HepG2 (cell line): ENCODE data around the gene SLC19A1. TPM values are rescaled to one million over a fixed set of nuclear protein-coding genes. Genes with fewer than 3 reads are reported as not detected.

Experiments
- ATAC-seq: fragments of 200-7000 bp; cut with Tn5 transposase; 3 replicates; pipeline ENCODE4 v1.9.1; 2020; ENCODE audit warnings: mild to moderate bottlenecking, moderate library complexity
- BruUV-seq: library from RNA; stranded (reverse); fragments of 400-500 nt; replicated peaks from 2 replicates; lab custom pipeline; 2021; lab: Mats Ljungman, UMichigan
- CTCF ChIA-PET: fragments of 300-600 bp; formaldehyde crosslinking; extraction: SDS; loops from one replicate; lab custom pipeline; 2021; ENCODE audit warnings: low total read pairs, inconsistent platforms, low intra/inter-chr PET ratio; lab: Yijun Ruan, JAX
- POLR2A ChIA-PET: fragments of 350-600 bp; sonication (Branson Sonifier 250); formaldehyde crosslinking; loops from one replicate; lab custom pipeline; 2020; ENCODE audit warnings: antibody characterized with exemption, inconsistent platforms; lab: Yijun Ruan, JAX
- DNase-seq: peaks from one replicate; pipeline ENCODE4 v3.0.0-alpha.2; 2015; ENCODE audit warnings: low spot score
- FAIRE-seq: peaks from 3 replicates; lab custom pipeline; 2011; peaks lifted over from hg19 to GRCh38; lab: Jason Lieb, UNC
- H2AFZ ChIP-seq: one replicate; pipeline ENCODE4 v1.6.1; 2011; ENCODE audit warnings: low read length, inconsistent platforms
- H3K27ac ChIP-seq: fragments of 300-600 bp; 3 replicates; pipeline ENCODE4 v1.8.0; 2011; ENCODE audit warnings: mixed run types, mild to moderate bottlenecking, mixed read lengths, low read length, inconsistent platforms; ENCODE audit not compliant: insufficient read depth; ENCODE audit errors: extremely low read length
- H3K27me3 ChIP-seq, 2 experiments: fragments of 200-600 bp in 1 of 2; 2 replicates in 1 of 2; 3 replicates in 1 of 2; pipeline versions ENCODE4 v1.6.0 to v1.8.0; 2011; ENCODE audit warnings: low read length in 2 of 2, mild to moderate bottlenecking in 2 of 2, moderate library complexity in 2 of 2, inconsistent platforms in 1 of 2; ENCODE audit not compliant: insufficient read depth in 2 of 2, control insufficient read depth in 1 of 2
- H3K36me3 ChIP-seq, 2 experiments: fragments of 200-600 bp in 1 of 2; replicated peaks in 1 of 2; 2 replicates in 1 of 2; 3 replicates in 1 of 2; pipeline versions ENCODE4 v1.5.1 to v1.8.0; 2011; ENCODE audit warnings: low read length in 2 of 2, inconsistent platforms in 1 of 2; ENCODE audit not compliant: insufficient read depth in 2 of 2, control insufficient read depth in 1 of 2
- H3K4me1 ChIP-seq: 2 replicates; pipeline ENCODE4 v1.5.1; 2012; ENCODE audit warnings: low read length, inconsistent platforms; ENCODE audit not compliant: insufficient read depth
- H3K4me2 ChIP-seq: 2 replicates; pipeline ENCODE4 v1.6.0; 2011; ENCODE audit warnings: low read depth, low read length, inconsistent platforms
- H3K4me3 ChIP-seq, 3 experiments: fragments of 200-600 bp in 1 of 3; sonication (generic), shearing (Covaris generic) in 1 of 3; replicated peaks in 1 of 3; 2 replicates each; pipeline ENCODE4 v1.5.1; 2011 to 2016; ENCODE audit warnings: low read length in 3 of 3, inconsistent platforms in 2 of 3, low read depth in 2 of 3, mild to moderate bottlenecking in 2 of 3, control low read depth in 1 of 3, mixed read lengths in 1 of 3; ENCODE audit not compliant: insufficient read depth in 1 of 3
- H3K79me2 ChIP-seq: one replicate; pipeline ENCODE4 v1.6.1; 2011; ENCODE audit warnings: low read length, inconsistent platforms; ENCODE audit not compliant: insufficient read depth
- H3K9ac ChIP-seq: 2 replicates; pipeline ENCODE4 v1.6.0; 2011; ENCODE audit warnings: mild to moderate bottlenecking, low read depth, low read length, inconsistent platforms; ENCODE audit not compliant: insufficient read depth
- H3K9me3 ChIP-seq: 2 replicates; pipeline ENCODE4 v1.5.1; 2012; ENCODE audit warnings: mild to moderate bottlenecking, low read length
- H4K20me1 ChIP-seq: 2 replicates; pipeline ENCODE4 v1.6.0; 2011; ENCODE audit warnings: inconsistent platforms, mild to moderate bottlenecking, low read length, moderate library complexity; ENCODE audit not compliant: insufficient read depth
- AGO2 ChIP-seq: fragments of 200-400 bp; formaldehyde crosslinking; optimal IDR thresholded peaks from 2 replicates; pipeline ENCODE3; 2017; ENCODE audit warnings: mild to moderate bottlenecking, low read depth, low read length, moderate library complexity
- RXRA ChIP-seq: sonication (generic); formaldehyde crosslinking; IDR thresholded peaks from 2 replicates; pipeline ENCODE4 v1.5.1; 2020; ENCODE audit warnings: missing genetic modification reagents
- TOPORS ChIP-seq: sonication (generic); formaldehyde crosslinking; IDR thresholded peaks from 2 replicates; pipeline ENCODE4 v1.8.0; 2023; ENCODE audit warnings: mild to moderate bottlenecking, missing genetic modification reagents
- U2AF2 ChIP-seq: fragments of 200-400 bp; formaldehyde crosslinking; IDR thresholded peaks from 2 replicates; pipeline ENCODE4 v1.6.1; 2017; ENCODE audit warnings: low read depth, mild to moderate bottlenecking, low read length
- ZNF607 ChIP-seq: sonication (generic); formaldehyde crosslinking; IDR thresholded peaks from 2 replicates; pipeline ENCODE4 v1.5.1; 2020; ENCODE audit warnings: missing genetic modification reagents, mild to moderate bottlenecking, borderline replicate concordance
- ZNF646 ChIP-seq: sonication (generic); formaldehyde crosslinking; IDR thresholded peaks from 2 replicates; pipeline ENCODE4 v1.9.0; 2021; ENCODE audit warnings: mild to moderate bottlenecking, missing genetic modification reagents
- ZSCAN25 ChIP-seq: sonication (generic); formaldehyde crosslinking; IDR thresholded peaks from 2 replicates; pipeline ENCODE4 v1.8.0; 2022; ENCODE audit warnings: mild to moderate bottlenecking, missing genetic modification reagents
- WGBS: methylation state at CpG from one replicate; pipeline ENCODE4 v1.1.6; 2017; ENCODE audit warnings: low lambda C conversion rate; 5-methylcytosine and 5-hydroxymethylcytosine counted together
- in situ Hi-C: cut with HindIII; loops from 2 replicates; pipeline ENCODE4 v1.10.0; 2017; ENCODE audit warnings: low pct_unique_long_range_greater_than_20kb; ENCODE audit not compliant: extremely low pct_ligation_motif_present
- intact Hi-C: fragments of 100-400 bp; cut with micrococcal nuclease; formaldehyde crosslinking; loops from one replicate; pipeline ENCODE4 v1.10.0; 2022; ENCODE audit not compliant: unreplicated experiment
- polyA plus RNA-seq, 8 experiments: library from polyadenylated mRNA; depleted of rRNA in 3 of 8; stranded (reverse) in 7 of 8; unstranded in 1 of 8; fragments of >200 nt; fragmentation: Illumina TruSeq in 4 of 8; extraction: Trizol in 4 of 8; gene quantifications; 2 replicates each; pipeline versions ENCODE4 v1.2.1 to v1.2.3, GENCODE V29; 2011 to 2016; ENCODE audit warnings: low read depth in 4 of 8, missing spikeins in 1 of 8, mixed read lengths in 1 of 8; ENCODE audit not compliant: insufficient read depth in 1 of 8
- total RNA-seq, 5 experiments: library from RNA; depleted of rRNA; stranded (reverse); fragments of >200 nt; fragmentation: Illumina TruSeq; extraction: Trizol; gene quantifications; 2 replicates each; pipeline ENCODE4 v1.2.3, GENCODE V29; 2016; ENCODE audit warnings: low read depth in 1 of 5
- TF ChIP-seq, protein P1 (sequence below): sonication (generic); formaldehyde crosslinking; IDR thresholded peaks from 2 replicates; pipeline ENCODE4; 2020; ENCODE audit warnings: missing genetic modification reagents, mild to moderate bottlenecking, borderline replicate concordance
- TF ChIP-seq, protein P2 (sequence below): sonication (generic); formaldehyde crosslinking; IDR thresholded peaks from 2 replicates; pipeline ENCODE4 v1.5.0; 2020; ENCODE audit warnings: missing genetic modification reagents

SLC19A1 gene
- total and polyA plus RNA-seq, 2 of the 13 experiments (the other 11 are each of a cell fraction or from before 2014, with no cell fraction given), result 21.8 to 23.0 TPM

DNA sequence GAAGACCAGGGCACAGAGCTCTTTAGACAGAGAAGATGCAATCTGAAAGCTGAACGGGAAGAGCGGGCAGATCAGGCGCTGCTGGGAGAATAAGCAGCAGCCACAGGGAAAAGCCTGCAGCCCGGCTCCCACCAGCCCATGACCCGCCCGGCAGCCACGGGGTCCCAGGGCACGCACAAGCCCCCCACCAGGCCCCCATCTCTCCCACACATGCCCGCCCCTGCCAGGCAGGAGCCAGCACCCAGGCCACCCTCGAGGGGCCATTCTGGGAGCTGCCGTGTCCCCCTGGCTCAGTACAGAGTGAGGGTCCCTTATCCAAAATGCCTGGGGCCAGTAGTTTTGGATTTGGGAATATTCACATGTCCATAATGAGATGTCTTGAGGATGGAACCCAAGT is 16.3 kb downstream of the SLC19A1 start:
- H4K20me1 ChIP-seq, result no peaks in the 10 kb centered on the region
- DNase-seq (no peak), ATAC-seq (no peak), FAIRE-seq (no peak)
- H3K9ac ChIP-seq, result peak overlapping the region; percentile 60
- peaks cover 4% of the 10 kb centered on the region for H3K79me2 ChIP-seq
- H3K27me3 ChIP-seq, result no peaks in the 10 kb centered on the region
- peaks cover 12 to 36% of the 10 kb centered on the region in 2 experiments for H3K36me3 ChIP-seq
- H3K27ac ChIP-seq, result peak overlapping the region; percentile 86
- peaks cover 9% of the 10 kb centered on the region for H3K9me3 ChIP-seq
- peak overlapping the region; percentile 49 for H3K4me2 ChIP-seq
- WGBS, result 93% methylated on average over 11 of the region's 11 CpGs
- H3K4me1 ChIP-seq, result peaks cover 54% of the 10 kb centered on the region
- POLR2A ChIA-PET, result interaction anchor here (0.8 to 2.7 kb wide), 15 partner anchors 8 to 586 kb away, joined by 3 to 65 read pairs (median 4); partner anchors contain the start of genes POFUT2 and SLX9
- H3K4me3 ChIP-seq, result no peak overlapping the region
- CTCF ChIA-PET, result no interaction called here
- H2AFZ ChIP-seq, result no peak overlapping the region
- no TSS peak for BruUV-seq
- in situ Hi-C loops (no loop called here), intact Hi-C loops (no loop called here)
- peak; percentile 47 for TF ChIP-seq AGO2
- TF ChIP-seq, protein P1, sequence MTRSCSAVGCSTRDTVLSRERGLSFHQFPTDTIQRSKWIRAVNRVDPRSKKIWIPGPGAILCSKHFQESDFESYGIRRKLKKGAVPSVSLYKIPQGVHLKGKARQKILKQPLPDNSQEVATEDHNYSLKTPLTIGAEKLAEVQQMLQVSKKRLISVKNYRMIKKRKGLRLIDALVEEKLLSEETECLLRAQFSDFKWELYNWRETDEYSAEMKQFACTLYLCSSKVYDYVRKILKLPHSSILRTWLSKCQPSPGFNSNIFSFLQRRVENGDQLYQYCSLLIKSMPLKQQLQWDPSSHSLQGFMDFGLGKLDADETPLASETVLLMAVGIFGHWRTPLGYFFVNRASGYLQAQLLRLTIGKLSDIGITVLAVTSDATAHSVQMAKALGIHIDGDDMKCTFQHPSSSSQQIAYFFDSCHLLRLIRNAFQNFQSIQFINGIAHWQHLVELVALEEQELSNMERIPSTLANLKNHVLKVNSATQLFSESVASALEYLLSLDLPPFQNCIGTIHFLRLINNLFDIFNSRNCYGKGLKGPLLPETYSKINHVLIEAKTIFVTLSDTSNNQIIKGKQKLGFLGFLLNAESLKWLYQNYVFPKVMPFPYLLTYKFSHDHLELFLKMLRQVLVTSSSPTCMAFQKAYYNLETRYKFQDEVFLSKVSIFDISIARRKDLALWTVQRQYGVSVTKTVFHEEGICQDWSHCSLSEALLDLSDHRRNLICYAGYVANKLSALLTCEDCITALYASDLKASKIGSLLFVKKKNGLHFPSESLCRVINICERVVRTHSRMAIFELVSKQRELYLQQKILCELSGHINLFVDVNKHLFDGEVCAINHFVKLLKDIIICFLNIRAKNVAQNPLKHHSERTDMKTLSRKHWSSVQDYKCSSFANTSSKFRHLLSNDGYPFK (CRISPR knock-in tag), result no peak
- TF ChIP-seq U2AF2, result no peak
- TF ChIP-seq, protein P2, sequence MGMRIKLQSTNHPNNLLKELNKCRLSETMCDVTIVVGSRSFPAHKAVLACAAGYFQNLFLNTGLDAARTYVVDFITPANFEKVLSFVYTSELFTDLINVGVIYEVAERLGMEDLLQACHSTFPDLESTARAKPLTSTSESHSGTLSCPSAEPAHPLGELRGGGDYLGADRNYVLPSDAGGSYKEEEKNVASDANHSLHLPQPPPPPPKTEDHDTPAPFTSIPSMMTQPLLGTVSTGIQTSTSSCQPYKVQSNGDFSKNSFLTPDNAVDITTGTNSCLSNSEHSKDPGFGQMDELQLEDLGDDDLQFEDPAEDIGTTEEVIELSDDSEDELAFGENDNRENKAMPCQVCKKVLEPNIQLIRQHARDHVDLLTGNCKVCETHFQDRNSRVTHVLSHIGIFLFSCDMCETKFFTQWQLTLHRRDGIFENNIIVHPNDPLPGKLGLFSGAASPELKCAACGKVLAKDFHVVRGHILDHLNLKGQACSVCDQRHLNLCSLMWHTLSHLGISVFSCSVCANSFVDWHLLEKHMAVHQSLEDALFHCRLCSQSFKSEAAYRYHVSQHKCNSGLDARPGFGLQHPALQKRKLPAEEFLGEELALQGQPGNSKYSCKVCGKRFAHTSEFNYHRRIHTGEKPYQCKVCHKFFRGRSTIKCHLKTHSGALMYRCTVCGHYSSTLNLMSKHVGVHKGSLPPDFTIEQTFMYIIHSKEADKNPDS (CRISPR knock-in tag), result no peak
- TF ChIP-seq RXRA (CRISPR knock-in tag), result no peak
- no peak for TF ChIP-seq TOPORS
- TF ChIP-seq ZNF607 (CRISPR knock-in tag), result no peak
- TF ChIP-seq ZNF646 (CRISPR knock-in tag), result no peak
- no peak for TF ChIP-seq ZSCAN25 (CRISPR knock-in tag)
